Stimulated activated CD8-positive, alpha-beta memory T cell treated with anti-CD3 and anti-CD28 coated beads, Interleukin-7, amount 100 ng/mL, for 48 hours (primary cell): ENCODE measurements around the gene TTBK2.

ENCODE experiments used
- DNase-seq, 2 donors: peaks; one replicate each; pipeline ENCODE4 v3.0.0-alpha.2; 2020; ENCODE audit warnings: low read depth in 1 of 2; ENCODE audit errors: extremely low read depth in 1 of 2

The TTBK2 gene

DNA sequence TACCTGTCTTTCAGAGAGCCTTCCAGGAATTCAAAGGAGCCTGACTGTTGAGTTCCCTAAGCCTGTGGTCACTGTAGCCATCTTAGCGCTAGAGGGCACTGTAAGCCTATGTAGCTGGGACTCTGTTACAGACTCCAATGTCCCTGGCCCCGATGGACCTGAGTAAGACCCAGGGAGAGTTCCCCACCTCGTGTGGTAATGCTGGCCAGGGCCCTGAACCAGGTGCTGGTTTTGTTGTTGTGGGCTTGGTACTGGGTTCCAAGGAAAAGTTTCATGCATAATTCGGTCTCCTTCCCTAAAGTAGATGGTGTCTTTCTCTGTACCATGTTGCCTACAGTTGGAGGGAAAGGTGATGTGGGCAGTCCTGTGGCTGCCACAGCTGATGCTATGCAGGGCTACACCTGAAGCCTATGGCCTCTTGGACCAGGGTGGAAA lies 216.1 kb downstream of the TTBK2 start:
- DNase-seq = peak in 1 of 2 donors; percentile 21

DNA sequence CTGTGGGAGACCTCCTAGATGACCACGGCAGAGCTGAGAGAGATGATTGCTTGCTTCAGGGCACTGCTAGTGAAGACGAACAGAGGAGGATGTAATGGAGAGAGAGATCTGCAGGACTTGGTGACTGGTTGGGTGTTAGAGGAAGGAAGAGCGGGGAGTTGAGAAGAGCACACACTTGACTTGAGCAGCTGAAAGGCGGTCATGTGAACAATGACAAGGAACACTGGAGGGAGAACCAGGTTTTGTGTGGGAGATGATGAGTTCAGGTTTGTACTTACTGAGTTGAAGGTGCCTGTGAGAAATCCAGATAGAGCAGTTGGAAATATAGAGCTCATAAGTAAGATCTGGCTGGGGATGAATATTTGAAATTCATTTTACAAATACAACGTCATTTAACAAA lies 224.0 kb downstream of the TTBK2 start:
- no peak for DNase-seq

DNA sequence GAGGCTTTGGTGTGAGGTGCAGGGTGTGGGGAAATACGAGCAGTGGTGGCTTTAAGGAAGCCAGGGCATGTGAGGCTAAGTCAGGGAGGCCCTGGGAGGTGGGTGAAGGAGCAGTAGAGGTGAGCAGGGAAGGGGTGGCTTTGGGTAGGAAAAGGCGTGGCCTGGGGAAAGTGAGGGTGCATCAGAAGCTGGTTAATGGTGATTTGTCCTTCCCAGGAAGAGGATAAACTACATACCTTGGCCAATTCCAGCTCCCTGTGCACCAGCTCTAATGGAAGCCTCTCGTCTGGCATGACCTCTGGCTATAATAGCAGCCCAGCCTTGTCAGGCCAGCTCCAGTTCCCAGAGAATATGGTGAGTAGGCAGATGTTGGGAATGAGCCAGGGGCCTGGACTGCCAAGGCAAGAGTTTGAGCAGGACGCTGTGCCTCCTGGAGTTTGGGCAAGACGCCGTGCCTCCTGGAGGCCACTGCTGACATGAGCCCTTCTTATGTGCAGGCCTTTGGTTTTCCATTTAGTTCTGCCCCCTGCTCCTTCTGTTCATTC lies 225.0 kb downstream of the TTBK2 start:
- no peak for DNase-seq

GRCh38 chr15:42694398-42694797 lies 226.2 kb downstream of the TTBK2 start:
- DNase-seq = no peak

- DNase-seq = no peak
Measured at GRCh38 chr15:42693942-42694341, 226.6 kb downstream of the TTBK2 start.

- no peak for DNase-seq
Measured at GRCh38 chr15:42693496-42693895, 227.1 kb downstream of the TTBK2 start.

DNA sequence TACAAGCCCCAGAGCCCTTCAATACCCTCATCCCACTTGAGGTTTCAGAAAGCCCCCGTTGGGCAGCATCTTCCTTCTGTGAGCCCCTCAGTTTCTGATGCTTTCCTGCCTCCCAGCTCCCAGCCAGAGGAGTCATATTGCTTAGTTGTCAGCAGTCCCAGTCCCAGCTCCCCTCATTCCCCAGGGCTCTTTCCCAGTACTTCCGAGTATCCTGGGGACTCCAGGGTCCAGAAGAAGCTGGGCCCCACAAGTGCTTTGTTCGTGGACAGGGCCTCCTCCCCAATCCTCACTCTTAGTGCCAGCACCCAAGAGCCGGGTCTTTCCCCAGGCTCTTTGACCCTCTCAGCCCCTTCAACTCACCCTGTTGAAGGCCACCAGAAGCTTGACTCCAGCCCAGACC lies 227.6 kb downstream of the TTBK2 start:
- no peak for DNase-seq

GRCh38 chr15:42692536-42692935 lies 228.0 kb downstream of the TTBK2 start:
- DNase-seq = no peak

- no peak for DNase-seq
Measured at GRCh38 chr15:42691770-42692169, 228.8 kb downstream of the TTBK2 start.

- peak in 1 of 2 donors; percentile 32 for DNase-seq
Measured at GRCh38 chr15:42691308-42691707, 229.3 kb downstream of the TTBK2 start.
